ENCODE results near the gene MCM5.

- no peak for TF ChIP-seq CTCF (conservative IDR thresholded peaks at IDR 0.05)
- TF ChIP-seq ZFX (IDR thresholded peaks at IDR 0.05), result no peak
Observed at GRCh38 chr22:35367331-35367886, 32.5 kb upstream of the MCM5 start.

Data from C4-2B (cell line).